Lung microvascular endothelial cell (primary cell): ENCODE results near the gene FOXP3. TPM values are rescaled to one million over a fixed set of nuclear protein-coding genes. Genes with fewer than 3 reads are reported as not detected.
A peak's percentile ranks its signal among the peaks of the same experiment; 100 is the strongest.

Experiments used
- DNase-seq, 2 donors: peaks; one replicate each; pipeline versions ENCODE4 v3.0.0 to v3.0.0-alpha.2; 2010; ENCODE audit warnings: low read depth in 2 of 2
- total RNA-seq: library from RNA; depleted of rRNA; stranded (reverse); fragments of >200 nt; gene quantifications from 2 replicates; pipeline ENCODE4 v1.2.1, GENCODE V29; 2014

The FOXP3 gene
- total RNA-seq, 1 donor from 2014 or later: not detected

DNA sequence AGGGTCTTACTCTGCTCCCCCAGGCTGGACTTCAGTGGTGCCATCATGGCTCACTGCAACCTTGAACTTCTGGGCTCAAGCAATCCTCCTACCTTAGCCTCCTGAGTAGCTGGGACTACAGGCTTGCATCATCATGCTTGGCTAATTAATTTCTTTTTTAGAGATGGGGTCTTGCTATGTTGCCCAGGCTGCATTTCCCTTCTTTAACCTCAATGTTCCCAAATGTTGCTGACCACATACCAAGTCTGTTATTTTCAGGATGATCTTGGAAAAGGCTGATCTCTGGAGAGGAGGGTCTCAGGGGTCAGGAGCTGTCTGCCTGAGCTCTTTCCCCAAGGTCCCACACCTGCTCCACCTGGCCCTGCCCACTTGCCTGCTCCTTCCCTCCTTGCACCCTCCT, 44.4 kb downstream of the FOXP3 start:
- DNase-seq: no peak

GRCh38 chrX:49214996-49215526, 49.4 kb downstream of the FOXP3 start:
- DNase-seq: no peak

- no peak for DNase-seq
Observed at GRCh38 chrX:49214416-49214815, 50.1 kb downstream of the FOXP3 start.

- no peak for DNase-seq
Observed at GRCh38 chrX:49212861-49213260, 51.6 kb downstream of the FOXP3 start.

DNA sequence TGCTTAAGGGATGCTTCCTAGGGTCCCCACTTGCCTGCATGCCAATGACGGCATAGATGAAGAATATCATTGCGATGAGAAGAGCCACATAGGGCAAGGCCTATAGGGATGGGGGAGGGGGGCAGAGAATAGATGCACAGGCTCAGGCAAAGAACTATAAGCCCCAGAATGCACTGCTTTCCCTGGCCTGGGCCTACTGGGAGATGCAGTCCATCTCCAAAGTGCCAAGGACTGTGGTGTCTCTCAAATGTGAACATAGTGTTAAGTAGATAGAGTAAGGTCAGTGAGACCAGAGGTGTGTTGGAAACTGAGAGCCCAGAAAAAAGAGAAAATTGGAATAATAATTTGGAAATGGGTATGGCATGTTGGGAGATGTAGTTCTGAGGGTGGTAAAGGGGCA, 52.3 kb downstream of the FOXP3 start:
- DNase-seq: no peak

DNA sequence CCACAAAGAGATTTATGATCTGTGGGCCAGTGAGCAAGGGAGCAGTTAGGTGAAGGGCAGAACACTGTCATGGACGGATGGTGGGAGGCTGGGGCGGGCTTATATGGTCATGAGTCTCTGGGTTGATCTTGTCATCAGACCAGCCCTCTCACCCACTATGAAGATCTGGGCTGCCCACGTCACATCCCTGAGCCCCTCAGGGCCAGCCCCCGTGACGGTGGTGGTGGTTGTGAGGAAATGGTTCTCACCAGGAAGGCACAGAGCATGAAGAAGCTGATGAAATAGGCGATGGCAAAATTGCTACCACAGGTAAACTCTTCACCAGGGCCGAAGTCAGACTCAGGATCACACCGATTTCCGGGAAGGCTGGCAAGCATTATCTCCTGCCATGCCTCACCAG, 53.4 kb downstream of the FOXP3 start:
- no peak for DNase-seq

DNA sequence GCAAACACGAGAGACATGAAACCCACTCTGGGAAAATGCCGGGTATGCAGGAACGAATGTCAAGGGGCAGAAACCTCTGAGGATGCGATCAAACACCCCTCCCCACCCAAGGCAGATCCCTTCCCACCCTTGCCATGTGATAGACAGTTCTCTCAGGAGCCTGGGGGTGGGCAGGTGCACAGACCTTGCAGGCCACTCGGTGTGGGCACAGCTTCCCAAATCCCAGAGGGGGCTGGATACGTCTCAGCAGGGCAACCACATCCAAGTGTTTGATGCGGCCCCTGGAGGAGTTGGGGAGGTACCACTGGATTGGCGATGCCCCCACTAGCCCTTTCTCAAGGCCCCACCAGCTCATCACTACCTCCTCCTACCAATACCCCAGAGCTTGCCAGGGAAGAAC, 54.1 kb downstream of the FOXP3 start:
- no peak for DNase-seq

- DNase-seq: peak in 1 of 2 donors; percentile 29
Observed at GRCh38 chrX:49209434-49210251, 54.9 kb downstream of the FOXP3 start.

- no peak for DNase-seq
Observed at GRCh38 chrX:49208399-49208798, 56.1 kb downstream of the FOXP3 start.

- DNase-seq: no peak
Observed at GRCh38 chrX:49206543-49206942, 58.0 kb downstream of the FOXP3 start.

DNA sequence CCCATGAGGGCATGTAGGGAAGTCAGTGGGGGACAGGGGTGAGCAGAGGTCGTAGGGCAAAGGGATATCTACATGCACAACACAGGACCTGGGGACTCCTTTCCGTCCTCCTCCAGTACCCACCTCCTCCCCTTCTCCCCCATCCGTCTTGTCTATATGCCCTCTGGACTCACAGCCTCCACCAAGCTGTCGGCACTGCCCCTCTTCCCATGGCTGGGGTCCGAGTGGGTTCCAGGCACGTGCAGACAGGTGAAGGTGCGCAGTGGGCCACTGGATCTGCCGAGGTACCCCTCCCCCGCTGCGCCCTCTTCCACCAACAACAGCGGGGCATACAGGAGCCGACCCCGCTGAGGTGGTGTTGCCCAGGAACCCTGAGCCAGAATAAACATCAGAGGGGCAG, 59.1 kb downstream of the FOXP3 start:
- no peak for DNase-seq

DNA sequence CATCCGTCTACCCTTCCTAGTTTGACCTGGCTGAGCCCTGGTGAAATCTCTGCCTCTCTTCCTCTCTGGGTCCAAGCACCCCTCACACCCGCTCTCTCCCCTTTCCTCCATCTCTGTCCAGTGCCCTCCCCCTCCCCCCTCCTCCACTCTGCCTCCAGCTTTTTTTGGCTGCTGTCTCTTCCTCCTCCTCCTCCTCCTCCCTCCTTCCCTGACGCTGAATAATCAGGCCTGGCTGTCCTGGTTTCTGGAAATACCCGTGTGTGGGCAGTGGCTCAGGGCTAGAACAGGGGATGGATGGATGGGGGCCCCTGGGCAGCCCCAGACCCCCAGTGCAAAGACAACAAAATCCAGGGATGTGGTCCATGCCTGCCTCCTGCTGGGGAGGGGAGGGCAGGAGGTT, 59.8 kb downstream of the FOXP3 start:
- DNase-seq: no peak

DNA sequence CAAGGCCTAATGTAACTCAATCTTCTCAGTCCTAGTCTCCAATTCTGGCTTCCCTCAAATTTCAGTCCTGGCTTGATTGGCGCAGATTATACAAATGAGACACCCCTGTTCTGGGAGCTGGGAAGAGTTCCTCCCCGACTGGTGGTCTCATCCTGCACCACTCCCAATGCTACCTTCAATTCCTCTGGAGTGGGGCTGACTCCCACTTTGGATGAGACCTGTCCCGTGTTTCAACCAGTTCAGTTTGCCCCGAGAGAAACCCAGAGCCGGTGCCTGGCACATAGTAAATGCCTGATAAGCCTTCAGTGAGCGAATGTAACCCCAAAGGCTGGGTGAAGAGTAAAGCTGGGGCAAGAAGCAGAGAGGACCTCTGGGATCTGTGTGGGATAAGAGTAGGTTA, 60.5 kb downstream of the FOXP3 start:
- DNase-seq: no peak

- DNase-seq: no peak
Observed at GRCh38 chrX:49203536-49203935, 61.0 kb downstream of the FOXP3 start.

DNA sequence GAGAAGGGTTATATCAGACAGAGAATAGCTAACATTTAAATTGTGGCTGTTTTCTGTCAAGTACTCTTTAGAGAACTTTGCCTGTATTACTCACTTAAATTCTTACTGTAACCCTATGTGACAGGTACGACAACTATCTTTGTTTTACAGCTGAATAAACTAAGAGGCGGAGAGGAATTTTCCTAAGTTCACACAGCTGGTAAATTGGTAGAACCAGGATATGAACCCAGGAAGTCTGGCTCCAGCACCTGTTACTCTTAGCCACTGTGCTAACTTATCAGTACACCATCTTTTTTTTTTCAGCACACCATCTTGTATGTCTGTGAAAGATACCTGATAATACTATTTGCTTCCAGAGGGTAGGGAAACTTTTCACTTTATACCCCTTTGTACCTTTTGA, 62.5 kb downstream of the FOXP3 start:
- no peak for DNase-seq

Other genes with a start within 250 kb of the FOXP3 start
- 8.3 TPM in 2 replicates for gene TFE3, start 221.4 kb downstream of the FOXP3 start, total RNA-seq
- 0.44 and 0.79 TPM in 2 replicates for gene CCDC120, start 205.7 kb downstream of the FOXP3 start, total RNA-seq
- gene PRAF2, start 190.7 kb downstream of the FOXP3 start, total RNA-seq: 3.5 and 4.2 TPM in 2 replicates
- gene WDR45, start 184.8 kb downstream of the FOXP3 start, total RNA-seq: 14.6 and 15.9 TPM in 2 replicates
- 16.3 and 16.6 TPM in 2 replicates for gene GPKOW, start 141.0 kb downstream of the FOXP3 start, total RNA-seq
- 0.60 and 0.65 TPM in 2 replicates for gene MAGIX, start 102.0 kb downstream of the FOXP3 start, total RNA-seq
- 6.7 and 12.6 TPM in 2 replicates for gene PLP2, start 92.8 kb downstream of the FOXP3 start, total RNA-seq
- gene PRICKLE3, start 78.3 kb downstream of the FOXP3 start, total RNA-seq: 2.8 and 3.4 TPM in 2 replicates
- under 0.01 TPM in 2 replicates for gene SYP, start 64.5 kb downstream of the FOXP3 start, total RNA-seq
- under 0.01 TPM in 1 of 2 replicates, not detected in the other for gene CACNA1F, start 31.4 kb downstream of the FOXP3 start, total RNA-seq
- 6.8 and 7.3 TPM in 2 replicates for gene CCDC22, start 29.2 kb downstream of the FOXP3 start, total RNA-seq
- gene PPP1R3F, start 5.1 kb upstream of the FOXP3 start, total RNA-seq: 1.3 and 4.6 TPM in 2 replicates
- gene GAGE10, start 38.9 kb upstream of the FOXP3 start, total RNA-seq: not detected in 2 replicates
- gene GAGE12J, start 57.3 kb upstream of the FOXP3 start, total RNA-seq: not detected in 2 replicates
- not detected in 2 replicates for gene GAGE13, start 66.9 kb upstream of the FOXP3 start, total RNA-seq